NB4 (cell line): Measurements from ENCODE around the gene SELPLG.
"Not testable (repeated sequence)": the region's sequence is repeated elsewhere in the genome, so short reads cannot be mapped to it uniquely, and the experiment has no call there.

Experiments used
- DNase-seq: peaks from one replicate; pipeline ENCODE4 v3.0.0; 2010; ENCODE audit warnings: low read depth
- H3K4me3 ChIP-seq: one replicate; pipeline ENCODE4 v1.5.1; 2011; ENCODE audit warnings: mild to moderate bottlenecking, low read depth, low read length, moderate library complexity
- MYC ChIP-seq: IDR thresholded peaks from 2 replicates; pipeline ENCODE4 v1.6.1; 2011; ENCODE audit warnings: low read depth, low read length
- POLR2A ChIP-seq: IDR thresholded peaks from 2 replicates; pipeline ENCODE4 v1.6.1; 2011; ENCODE audit warnings: mild to moderate bottlenecking; ENCODE audit not compliant: insufficient read length; ENCODE audit errors: extremely low read depth
- TF ChIP-seq, protein P1 (sequence below): IDR thresholded peaks from one replicate; pipeline ENCODE4 v1.5.1; 2012; ENCODE audit warnings: low read depth, low read length
- TF ChIP-seq, protein P2 (sequence below): IDR thresholded peaks from 2 replicates; pipeline ENCODE4 v1.6.1; 2011; ENCODE audit warnings: low read depth, low read length

The SELPLG gene

DNA sequence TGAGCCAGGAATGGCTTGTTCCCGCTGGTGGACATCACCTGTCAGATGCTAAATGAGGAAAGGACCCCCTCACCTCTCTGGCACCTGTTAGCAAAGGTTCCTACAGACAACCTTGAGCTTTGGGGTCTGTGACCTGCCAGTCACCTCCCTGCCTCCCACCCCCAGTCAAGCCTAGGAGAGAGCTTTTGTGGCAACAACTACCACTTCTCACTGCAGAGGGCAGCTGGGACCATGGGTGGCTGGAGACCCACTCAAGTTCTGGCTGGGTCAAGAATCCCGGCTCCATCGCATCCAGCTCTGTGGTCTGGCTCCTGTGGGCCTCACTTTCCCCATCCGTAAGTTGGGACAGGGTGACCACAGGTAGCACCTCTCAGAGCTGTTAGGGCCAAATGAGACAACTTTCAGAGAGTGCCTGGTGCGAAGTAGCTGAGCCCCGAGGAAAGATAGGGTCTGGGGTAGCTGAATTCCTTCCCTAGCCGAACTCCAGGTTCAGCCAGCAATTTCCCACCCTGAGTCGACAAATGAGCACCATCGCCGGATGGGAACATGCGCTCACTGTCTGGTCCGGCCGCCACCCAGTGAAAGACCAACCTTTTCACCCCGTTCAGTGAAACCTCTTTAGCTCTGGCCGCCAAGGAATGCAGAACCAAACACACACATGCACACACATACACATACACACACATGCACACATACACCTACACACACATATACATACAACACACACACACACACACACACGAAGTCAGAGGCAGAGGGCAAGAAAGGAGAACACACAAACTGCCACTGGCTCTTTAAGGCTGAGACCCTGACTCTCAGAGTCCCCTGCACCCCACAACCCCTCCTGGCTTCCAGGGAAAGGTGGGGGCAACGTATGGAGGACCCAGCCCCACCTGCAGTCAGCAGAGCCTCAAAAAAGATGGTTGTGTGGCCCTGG lies 37.7 kb downstream of the SELPLG start:
- no peak for DNase-seq
- no peak overlapping the region for H3K4me3 ChIP-seq
- TF ChIP-seq, protein P1, sequence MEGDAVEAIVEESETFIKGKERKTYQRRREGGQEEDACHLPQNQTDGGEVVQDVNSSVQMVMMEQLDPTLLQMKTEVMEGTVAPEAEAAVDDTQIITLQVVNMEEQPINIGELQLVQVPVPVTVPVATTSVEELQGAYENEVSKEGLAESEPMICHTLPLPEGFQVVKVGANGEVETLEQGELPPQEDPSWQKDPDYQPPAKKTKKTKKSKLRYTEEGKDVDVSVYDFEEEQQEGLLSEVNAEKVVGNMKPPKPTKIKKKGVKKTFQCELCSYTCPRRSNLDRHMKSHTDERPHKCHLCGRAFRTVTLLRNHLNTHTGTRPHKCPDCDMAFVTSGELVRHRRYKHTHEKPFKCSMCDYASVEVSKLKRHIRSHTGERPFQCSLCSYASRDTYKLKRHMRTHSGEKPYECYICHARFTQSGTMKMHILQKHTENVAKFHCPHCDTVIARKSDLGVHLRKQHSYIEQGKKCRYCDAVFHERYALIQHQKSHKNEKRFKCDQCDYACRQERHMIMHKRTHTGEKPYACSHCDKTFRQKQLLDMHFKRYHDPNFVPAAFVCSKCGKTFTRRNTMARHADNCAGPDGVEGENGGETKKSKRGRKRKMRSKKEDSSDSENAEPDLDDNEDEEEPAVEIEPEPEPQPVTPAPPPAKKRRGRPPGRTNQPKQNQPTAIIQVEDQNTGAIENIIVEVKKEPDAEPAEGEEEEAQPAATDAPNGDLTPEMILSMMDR, result no peak
- TF ChIP-seq, protein P2, sequence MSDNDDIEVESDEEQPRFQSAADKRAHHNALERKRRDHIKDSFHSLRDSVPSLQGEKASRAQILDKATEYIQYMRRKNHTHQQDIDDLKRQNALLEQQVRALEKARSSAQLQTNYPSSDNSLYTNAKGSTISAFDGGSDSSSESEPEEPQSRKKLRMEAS, result no peak
- no peak for TF ChIP-seq MYC
- no peak for TF ChIP-seq POLR2A

DNA sequence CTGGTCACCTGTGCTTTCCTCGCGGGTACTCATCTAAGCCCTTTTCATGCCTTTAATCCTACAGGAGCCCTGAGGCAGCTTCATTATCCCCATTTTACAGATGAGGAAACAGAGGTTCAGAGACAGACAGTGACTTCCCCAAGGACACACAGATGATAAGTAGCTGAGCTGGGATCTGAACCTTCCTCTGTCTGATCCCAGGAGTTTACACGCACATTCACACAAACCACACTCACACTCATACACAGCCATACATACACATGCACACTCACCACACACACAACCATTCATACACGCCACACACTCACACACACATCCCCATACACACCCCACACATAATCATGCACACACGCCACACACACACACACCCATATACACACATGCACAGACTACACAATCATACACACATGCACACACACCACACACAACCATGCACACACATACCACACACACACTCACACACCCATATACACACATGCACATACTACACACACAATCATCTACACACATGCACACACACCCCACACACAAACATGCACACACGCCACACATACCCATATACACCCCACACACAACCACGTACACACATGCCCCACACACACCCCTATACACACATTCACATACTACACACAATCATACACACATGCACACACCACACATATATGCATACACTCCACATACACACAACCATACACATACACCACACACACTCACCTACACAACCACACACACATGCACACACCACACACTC lies 38.6 kb downstream of the SELPLG start:
- no peak overlapping the region for H3K4me3 ChIP-seq
- DNase-seq, result no peak
- TF ChIP-seq MYC, result no peak
- TF ChIP-seq, protein P2, result no peak
- TF ChIP-seq, protein P1, result no peak
- TF ChIP-seq POLR2A, result no peak

DNA sequence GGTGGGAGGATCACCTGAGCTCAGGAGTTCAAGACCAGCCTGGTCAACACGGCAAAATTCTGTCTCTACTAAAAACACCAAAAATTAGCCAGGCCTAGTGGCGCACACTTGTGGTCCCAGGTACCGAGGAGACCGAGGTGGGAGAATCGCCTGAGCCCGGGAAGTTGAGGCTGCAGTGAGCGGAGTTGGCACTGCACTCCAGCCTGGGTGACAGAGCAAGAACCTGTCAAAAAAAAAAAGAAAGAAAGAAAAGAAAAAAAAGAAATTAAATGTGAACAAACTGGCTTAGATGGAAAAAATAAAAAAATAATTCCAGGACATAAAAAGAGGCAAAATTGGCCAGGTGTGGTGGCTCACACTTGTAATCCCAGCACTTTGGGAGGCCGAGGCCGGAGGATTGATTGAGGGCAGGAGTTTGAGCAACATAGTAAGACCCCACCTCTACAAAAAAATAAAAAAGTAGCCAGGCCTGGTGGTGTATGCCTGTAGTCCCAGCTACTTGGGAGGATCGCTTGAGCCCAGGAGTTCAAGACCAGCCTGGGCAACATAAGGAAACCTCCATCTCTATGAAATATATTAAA lies 39.3 kb downstream of the SELPLG start:
- DNase-seq, result no peak
- TF ChIP-seq MYC, result no peak
- TF ChIP-seq, protein P2, result no peak
- TF ChIP-seq POLR2A, result no peak
- no peak overlapping the region for H3K4me3 ChIP-seq

DNA sequence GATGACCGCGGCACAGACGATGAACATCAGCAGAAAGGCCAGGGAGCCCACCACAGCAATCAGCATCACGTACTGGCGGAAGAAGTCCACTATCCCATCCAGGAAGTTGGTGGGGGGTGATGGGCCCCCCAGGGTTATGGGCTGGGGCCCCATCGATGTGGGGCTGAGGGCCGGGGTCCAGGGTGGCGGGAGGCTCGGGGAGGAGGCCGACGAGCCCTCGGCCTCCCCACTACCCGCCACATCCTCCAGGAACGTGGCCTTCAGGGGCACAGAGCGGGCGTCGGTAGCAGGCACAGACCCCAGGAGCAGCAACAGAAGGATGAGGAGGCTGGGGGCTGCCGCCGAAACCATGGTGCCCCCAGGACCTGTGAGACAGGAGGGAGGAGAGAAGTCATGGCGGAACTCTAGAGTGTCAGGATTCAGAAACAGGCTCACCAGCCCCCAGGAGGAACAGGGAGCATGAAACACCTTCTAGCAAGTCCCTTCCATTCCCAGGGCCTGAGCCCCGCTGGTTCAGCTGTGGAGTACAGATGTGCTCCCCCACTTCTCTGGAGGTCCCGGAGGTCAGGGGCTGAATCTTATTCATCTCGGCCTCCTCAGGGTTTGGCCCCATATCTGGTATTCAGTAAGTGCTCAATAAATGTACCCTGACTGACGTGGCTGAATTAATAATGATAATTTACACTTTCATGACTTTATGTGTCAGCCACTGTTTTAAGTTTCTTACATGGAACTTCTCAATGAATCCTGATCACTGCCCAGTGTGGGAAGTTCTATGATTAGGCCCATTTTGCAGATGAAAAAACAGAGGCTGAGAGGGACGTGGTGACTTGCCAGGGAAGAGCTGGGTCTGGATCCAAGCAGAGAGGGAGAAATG lies 41.4 kb downstream of the SELPLG start:
- no peak for TF ChIP-seq MYC
- TF ChIP-seq, protein P2, result no peak
- H3K4me3 ChIP-seq, result no peak overlapping the region
- no peak for DNase-seq

DNA sequence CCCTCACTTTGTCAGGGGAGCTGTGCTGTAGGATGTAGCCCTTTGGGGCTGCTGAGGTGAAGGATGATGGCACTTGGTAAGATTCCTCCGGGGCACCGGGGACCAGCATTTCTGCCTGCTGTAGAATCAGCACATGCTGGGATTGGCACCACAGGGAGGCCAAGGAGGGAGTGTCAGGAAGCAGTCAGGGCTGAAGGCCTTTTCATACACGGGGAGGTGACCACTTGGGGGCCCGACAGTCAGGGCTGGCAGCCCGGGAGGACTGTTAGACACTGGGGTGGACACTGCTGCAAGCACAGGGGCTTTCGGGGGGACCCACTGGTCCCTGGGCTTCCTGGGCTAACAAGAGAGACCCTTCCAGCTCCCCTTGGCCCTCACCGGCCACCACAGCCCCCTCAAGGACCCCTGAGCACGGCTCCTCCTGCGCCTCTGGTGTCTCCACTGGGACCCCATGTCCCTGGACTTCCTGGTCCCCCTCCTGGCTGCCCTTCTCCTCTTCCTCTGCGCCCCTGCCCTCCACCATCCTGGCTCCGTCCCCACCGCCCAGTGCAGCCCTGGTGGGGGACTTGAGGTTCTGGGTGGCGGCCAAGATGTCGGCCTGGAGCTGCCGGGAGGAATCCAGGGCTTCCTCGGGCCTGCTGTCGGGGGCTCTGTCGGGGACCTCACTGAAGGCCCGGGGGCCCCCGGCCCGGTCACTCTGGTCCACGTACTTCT lies 42.3 kb downstream of the SELPLG start:
- TF ChIP-seq MYC, result no peak
- no peak for TF ChIP-seq POLR2A
- TF ChIP-seq, protein P2, result no peak
- TF ChIP-seq, protein P1, result no peak
- no peak overlapping the region for H3K4me3 ChIP-seq
- DNase-seq, result no peak

DNA sequence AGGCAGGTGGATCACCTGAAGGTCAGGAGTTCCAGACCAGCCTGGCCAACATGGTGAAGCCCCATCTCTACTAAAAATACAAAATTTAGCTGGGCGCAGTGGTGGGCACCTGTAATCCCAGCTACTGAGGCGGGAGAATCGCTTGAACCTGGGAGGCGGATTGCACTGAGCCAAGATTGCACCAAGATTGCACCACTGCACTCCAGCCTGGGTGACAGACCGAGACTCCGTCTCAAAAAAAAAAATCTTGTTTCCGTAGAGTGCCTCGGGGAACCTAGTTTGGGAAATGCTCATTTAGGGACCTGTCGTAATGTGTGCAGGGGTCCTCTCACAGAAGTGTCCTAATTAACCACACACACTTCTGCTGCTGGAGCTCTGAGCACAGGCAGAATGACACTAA lies 43.2 kb downstream of the SELPLG start:
- DNase-seq, H3K4me3 ChIP-seq: not testable (repeated sequence)
